SK-N-SH (cell line): Measurements from ENCODE around the gene DECR2. TPM values are rescaled to one million over a fixed set of nuclear protein-coding genes. Genes with fewer than 3 reads are reported as not detected.

Source experiments
- CTCF ChIA-PET: fragments of 300-600, 350-600 bp; formaldehyde crosslinking; extraction: SDS; loops from one replicate; lab custom pipeline; 2021; lab: Yijun Ruan, JAX
- POLR2A ChIA-PET: fragments of 350-600 bp; sonication (Branson Sonifier 250); formaldehyde crosslinking; extraction: SDS; loops from one replicate; lab custom pipeline; 2020; ENCODE audit warnings: antibody characterized with exemption, inconsistent platforms; lab: Yijun Ruan, JAX
- DNase-seq: peaks from one replicate; pipeline ENCODE4 v3.0.0; 2012
- H2AFZ ChIP-seq: fragments of 200-600 bp; sonication (generic); 2 replicates; pipeline ENCODE4 v1.8.1; 2016; ENCODE audit warnings: antibody characterized with exemption, mild to moderate bottlenecking, low read depth
- H3F3A ChIP-seq: fragments of 200-600 bp; sonication (generic); replicated peaks from 2 replicates; pipeline ENCODE3; 2016; ENCODE audit warnings: antibody characterized with exemption, mild to moderate bottlenecking; ENCODE audit not compliant: insufficient read depth
- H3K27ac ChIP-seq, 2 experiments: fragments of 200-500 bp in 1 of 2; fragments of 200-600 bp in 1 of 2; sonication (Bioruptor generic) in 1 of 2; sonication (generic), shearing (Covaris generic) in 1 of 2; 2 replicates each; pipeline versions ENCODE4 v1.5.1 to v1.6.1; 2014 to 2016; ENCODE audit warnings: low read depth in 2 of 2, inconsistent platforms in 1 of 2, low read length in 1 of 2, mild to moderate bottlenecking in 1 of 2, mixed read lengths in 1 of 2
- H3K27me3 ChIP-seq: fragments of 200-600 bp; sonication (generic), shearing (Covaris generic); 2 replicates; pipeline ENCODE4 v1.6.1; 2016; ENCODE audit warnings: mixed run types; ENCODE audit not compliant: insufficient read depth
- H3K36me3 ChIP-seq, 2 experiments: fragments of 200-500 bp in 1 of 2; fragments of 200-600 bp in 1 of 2; sonication (Bioruptor generic) in 1 of 2; sonication (generic) in 1 of 2; replicated peaks in 1 of 2; 2 replicates each; pipeline versions ENCODE3 to v1.5.1; 2014 to 2016; ENCODE audit warnings: low read length in 1 of 2, mild to moderate bottlenecking in 1 of 2; ENCODE audit not compliant: insufficient read depth in 2 of 2, control insufficient read depth in 1 of 2
- H3K4me1 ChIP-seq, 2 experiments: fragments of 200-500 bp in 1 of 2; fragments of 200-600 bp in 1 of 2; sonication (Bioruptor generic) in 1 of 2; sonication (generic), shearing (Covaris generic) in 1 of 2; 2 replicates each; pipeline versions ENCODE4 v1.5.1 to v1.6.1; 2014 to 2016; ENCODE audit warnings: low read depth in 1 of 2, low read length in 1 of 2, mixed run types in 1 of 2; ENCODE audit not compliant: insufficient read depth in 2 of 2, control insufficient read depth in 1 of 2
- H3K4me2 ChIP-seq: fragments of 200-600 bp; sonication (generic), shearing (Covaris generic); 2 replicates; pipeline ENCODE4 v1.6.1; 2017; ENCODE audit warnings: mixed run types
- H3K4me3 ChIP-seq, 2 experiments: fragments of 200-500 bp in 1 of 2; fragments of 200-600 bp in 1 of 2; sonication (Bioruptor generic) in 1 of 2; sonication (generic), shearing (Covaris generic) in 1 of 2; 2 replicates each; pipeline versions ENCODE4 v1.5.1 to v1.8.1; 2014 to 2016; ENCODE audit warnings: low read depth in 2 of 2, inconsistent platforms in 1 of 2, low read length in 1 of 2, mild to moderate bottlenecking in 1 of 2, mixed read lengths in 1 of 2, moderate library complexity in 1 of 2
- H3K79me2 ChIP-seq: fragments of 200-600 bp; sonication (generic); 2 replicates; pipeline ENCODE4 v1.8.1; 2017; ENCODE audit warnings: mild to moderate bottlenecking; ENCODE audit not compliant: insufficient read depth
- H3K9ac ChIP-seq: fragments of 200-600 bp; sonication (generic); 2 replicates; pipeline ENCODE4 v1.6.1; 2017; ENCODE audit warnings: mixed run types
- H3K9me2 ChIP-seq: fragments of 200-600 bp; sonication (generic); 2 replicates; pipeline ENCODE4 v1.6.1; 2017; ENCODE audit warnings: mixed run types
- H3K9me3 ChIP-seq: fragments of 200-600 bp; sonication (generic); 2 replicates; pipeline ENCODE4 v1.6.1; 2017; ENCODE audit warnings: mixed run types, mild to moderate bottlenecking, moderate library complexity
- H4K20me1 ChIP-seq: fragments of 200-600 bp; sonication (generic); 2 replicates; pipeline ENCODE4 v1.6.1; 2017; ENCODE audit warnings: mild to moderate bottlenecking, mixed run types; ENCODE audit not compliant: insufficient read depth
- CHD2 ChIP-seq: fragments of 150-350 bp; IDR thresholded peaks from 2 replicates; pipeline ENCODE4 v1.6.1; 2018; ENCODE audit warnings: low read length; ENCODE audit not compliant: partially characterized antibody
- ELF1 ChIP-seq: IDR thresholded peaks from 2 replicates; pipeline ENCODE4 v1.4.0; 2012
- EP300 ChIP-seq, 2 experiments: IDR thresholded peaks; 2 replicates each; pipeline versions ENCODE4 v1.4.0 to v1.6.1; 2012; ENCODE audit warnings: borderline replicate concordance in 1 of 2, low read depth in 1 of 2, low read length in 1 of 2
- EZH2phosphoT487 ChIP-seq: fragments of 200-600 bp; sonication (generic); IDR thresholded peaks from 2 replicates; pipeline ENCODE4 v1.6.1; 2017; ENCODE audit warnings: low read depth, mixed run types, mild to moderate bottlenecking, antibody characterized with exemption, moderate library complexity, borderline replicate concordance
- FOSL2 ChIP-seq: IDR thresholded peaks from 2 replicates; pipeline ENCODE4 v1.4.0; 2012; ENCODE audit warnings: low read depth, mild to moderate bottlenecking, moderate library complexity, borderline replicate concordance
- FOXJ3 ChIP-seq: sonication (generic); formaldehyde crosslinking; IDR thresholded peaks from 2 replicates; pipeline ENCODE4 v1.5.1; 2020; ENCODE audit warnings: mild to moderate bottlenecking, missing genetic modification reagents
- FOXM1 ChIP-seq: IDR thresholded peaks from 2 replicates; pipeline ENCODE4 v1.4.0; 2012; ENCODE audit warnings: low read depth, mild to moderate bottlenecking
- GABPA ChIP-seq: IDR thresholded peaks from 2 replicates; pipeline ENCODE4 v1.4.0; 2012; ENCODE audit warnings: low read depth, mild to moderate bottlenecking
- GATA2 ChIP-seq: sonication (generic); formaldehyde crosslinking; IDR thresholded peaks from 2 replicates; pipeline ENCODE4 v1.5.0; 2020; ENCODE audit warnings: mild to moderate bottlenecking, missing genetic modification reagents
- JUND ChIP-seq: IDR thresholded peaks from 2 replicates; pipeline ENCODE4 v1.4.0; 2012
- MEF2A ChIP-seq: IDR thresholded peaks from 2 replicates; pipeline ENCODE4 v1.4.0; 2012; ENCODE audit warnings: low read depth, borderline replicate concordance
- POLR2AphosphoS5 ChIP-seq: IDR thresholded peaks from 2 replicates; pipeline ENCODE4 v1.6.1; 2012; ENCODE audit warnings: low read depth, low read length
- RAD21 ChIP-seq: IDR thresholded peaks from 2 replicates; pipeline ENCODE4 v1.6.1; 2012; ENCODE audit warnings: mild to moderate bottlenecking, low read length
- RCOR1 ChIP-seq: fragments of 150-350 bp; IDR thresholded peaks from 2 replicates; pipeline ENCODE4 v1.6.1; 2017; ENCODE audit warnings: antibody characterized with exemption, low read length
- RFX5 ChIP-seq: IDR thresholded peaks from 2 replicates; pipeline ENCODE4 v1.6.1; 2012; ENCODE audit warnings: mild to moderate bottlenecking, improper control_type of control experiment, low read length
- RXRA ChIP-seq: IDR thresholded peaks from 2 replicates; pipeline ENCODE4 v1.4.0; 2012; ENCODE audit warnings: low read depth, mild to moderate bottlenecking, borderline replicate concordance
- TAF1 ChIP-seq: IDR thresholded peaks from 2 replicates; pipeline ENCODE4 v1.6.1; 2012; ENCODE audit warnings: low read depth, mild to moderate bottlenecking, low read length, moderate library complexity, borderline replicate concordance
- TCF12 ChIP-seq: IDR thresholded peaks from 2 replicates; pipeline ENCODE4 v1.4.0; 2012
- TEAD4 ChIP-seq: IDR thresholded peaks from 2 replicates; pipeline ENCODE4 v1.4.0; 2012; ENCODE audit warnings: mild to moderate bottlenecking, borderline replicate concordance; ENCODE audit not compliant: insufficient read depth
- YY1 ChIP-seq: IDR thresholded peaks from 2 replicates; pipeline ENCODE4 v1.4.0; 2012; ENCODE audit warnings: low read depth, mild to moderate bottlenecking
- WGBS: methylation state at CpG from one replicate; pipeline ENCODE4 v1.1.6; 2017; ENCODE audit warnings: low lambda C conversion rate; 5-methylcytosine and 5-hydroxymethylcytosine counted together
- polyA plus RNA-seq, 3 experiments: library from polyadenylated mRNA; depleted of rRNA; stranded (reverse); fragments of >200 nt; gene quantifications; 2 replicates each; pipeline ENCODE4 v1.2.3, GENCODE V29; 2012
- TF ChIP-seq, protein P1 (sequence below): IDR thresholded peaks from 2 replicates; pipeline ENCODE4 v1.4.0; 2012; ENCODE audit warnings: low read depth
- TF ChIP-seq, protein P2 (sequence below): IDR thresholded peaks from 2 replicates; pipeline ENCODE4 v1.4.0; 2012; ENCODE audit warnings: low read depth, borderline replicate concordance
- TF ChIP-seq, protein P3 (sequence below): fragments of 150-350 bp; IDR thresholded peaks from 2 replicates; pipeline ENCODE4 v1.6.1; 2017; ENCODE audit warnings: antibody characterized with exemption, low read length, low read depth, borderline replicate concordance
- TF ChIP-seq, protein P4 (sequence below): IDR thresholded peaks from 2 replicates; pipeline ENCODE4; 2012
- TF ChIP-seq, protein P5 (sequence below): IDR thresholded peaks from 2 replicates; pipeline ENCODE4 v1.6.1; 2012; ENCODE audit warnings: mild to moderate bottlenecking, low read depth, low read length, moderate library complexity

Gene DECR2
- polyA plus RNA-seq, 1 of the 3 experiments (the other 2 are of a cell fraction): 53.0 TPM

DNA sequence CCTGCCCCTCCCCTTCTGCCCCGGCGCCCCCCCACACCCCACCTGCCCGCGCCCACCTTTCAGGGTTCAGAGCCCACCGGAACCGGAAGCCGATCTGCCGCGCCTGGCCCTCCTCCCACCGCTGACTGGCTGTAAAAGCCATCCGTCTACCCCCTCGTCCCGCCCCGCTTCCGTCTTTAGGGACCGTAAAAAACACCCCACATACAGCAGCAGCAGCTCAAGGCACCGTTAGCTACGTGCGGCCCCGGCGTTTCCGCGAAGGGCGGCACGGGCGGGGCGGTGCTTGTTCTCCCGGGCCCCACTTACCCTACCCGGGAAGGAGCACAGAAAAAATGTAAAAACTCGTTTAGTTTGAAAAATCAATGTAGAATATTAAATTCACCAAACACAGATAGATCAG is 31.2 kb upstream of the DECR2 start, which contains the start of gene MRPL28 (continued):
- TF ChIP-seq RFX5 (no peak), ELF1 (peak; percentile 85), YY1 (peak; percentile 58; the same call in 1 of the 2 replicates), FOSL2 (no peak), FOXJ3 (no peak), TEAD4 (no peak), EZH2phosphoT487 (no peak), RXRA (no peak), RCOR1 (no peak), GATA2 (CRISPR knock-in tag) (no peak), POLR2AphosphoS5 (peak; percentile 88; the same call in 1 of the 2 replicates), FOXM1 (no peak), MEF2A (no peak), TAF1 (peak; percentile 35; the same call in 1 of the 2 replicates), TCF12 (no peak; the same call in 1 of the 2 replicates), JUND (no peak), EP300 (IDR thresholded peaks at IDR 0.05; ENCODE audit: borderline replicate concordance in 1 of 2, low read depth in 1 of 2, low read length in 1 of 2) (no peak; a peak in 1 of 4 replicates), CHD2 (peak; percentile 92), GABPA (peak; percentile 91)
- TF ChIP-seq, protein P1, sequence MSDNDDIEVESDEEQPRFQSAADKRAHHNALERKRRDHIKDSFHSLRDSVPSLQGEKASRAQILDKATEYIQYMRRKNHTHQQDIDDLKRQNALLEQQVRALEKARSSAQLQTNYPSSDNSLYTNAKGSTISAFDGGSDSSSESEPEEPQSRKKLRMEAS: peak; percentile 59; the same call in 1 of the 2 replicates
- TF ChIP-seq, protein P2, sequence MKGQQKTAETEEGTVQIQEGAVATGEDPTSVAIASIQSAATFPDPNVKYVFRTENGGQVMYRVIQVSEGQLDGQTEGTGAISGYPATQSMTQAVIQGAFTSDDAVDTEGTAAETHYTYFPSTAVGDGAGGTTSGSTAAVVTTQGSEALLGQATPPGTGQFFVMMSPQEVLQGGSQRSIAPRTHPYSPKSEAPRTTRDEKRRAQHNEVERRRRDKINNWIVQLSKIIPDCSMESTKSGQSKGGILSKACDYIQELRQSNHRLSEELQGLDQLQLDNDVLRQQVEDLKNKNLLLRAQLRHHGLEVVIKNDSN: no peak
- TF ChIP-seq, protein P3, sequence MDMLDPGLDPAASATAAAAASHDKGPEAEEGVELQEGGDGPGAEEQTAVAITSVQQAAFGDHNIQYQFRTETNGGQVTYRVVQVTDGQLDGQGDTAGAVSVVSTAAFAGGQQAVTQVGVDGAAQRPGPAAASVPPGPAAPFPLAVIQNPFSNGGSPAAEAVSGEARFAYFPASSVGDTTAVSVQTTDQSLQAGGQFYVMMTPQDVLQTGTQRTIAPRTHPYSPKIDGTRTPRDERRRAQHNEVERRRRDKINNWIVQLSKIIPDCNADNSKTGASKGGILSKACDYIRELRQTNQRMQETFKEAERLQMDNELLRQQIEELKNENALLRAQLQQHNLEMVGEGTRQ: no peak

DNA sequence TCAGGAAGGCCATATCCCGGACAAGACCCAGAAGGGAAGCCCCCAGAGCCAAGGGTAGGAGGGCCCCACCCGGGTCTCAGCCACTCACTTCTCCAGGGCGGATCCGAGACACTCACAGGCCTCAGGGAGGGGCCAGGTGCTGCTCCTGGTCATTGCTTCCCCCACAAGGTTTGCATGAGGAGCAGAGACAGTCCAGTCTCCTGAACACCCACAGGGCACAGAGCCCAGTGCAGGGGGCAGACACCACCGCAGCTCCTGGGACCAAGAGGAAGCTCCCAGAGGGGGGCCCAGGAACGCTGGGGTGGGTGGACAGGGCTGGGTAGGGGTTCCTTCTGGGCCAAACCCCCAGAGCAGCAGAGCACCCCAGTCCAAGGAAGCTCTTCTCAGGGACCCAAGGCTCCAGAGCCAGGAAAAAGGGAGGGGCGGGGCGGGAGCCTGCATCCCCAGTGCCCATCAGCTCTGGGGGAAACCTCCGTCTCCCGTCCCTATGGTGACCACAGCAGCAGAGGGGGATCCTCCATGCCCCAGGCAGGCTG is 30.6 kb upstream of the DECR2 start:
- no peaks in the 10 kb centered on the region for H3K9me3 ChIP-seq
- no peaks in the 10 kb centered on the region; the same call in 1 of the 2 replicates for H3K79me2 ChIP-seq
- peak overlapping the region; percentile 19 to 84; a peak in 3 of 4 replicates for H3K27ac ChIP-seq
- H4K20me1 ChIP-seq: no peaks in the 10 kb centered on the region
- H3K4me3 ChIP-seq: no peak overlapping the region
- H3K4me2 ChIP-seq: peak overlapping the region; percentile 30; the same call in 1 of the 2 replicates
- H3K4me1 ChIP-seq: peaks cover 8 to 20% of the 10 kb centered on the region in 2 experiments; a peak in 2 of 4 replicates
- peaks cover 9% of the 10 kb centered on the region for H3F3A ChIP-seq
- WGBS: 78% methylated on average over 6 of the region's 10 CpGs
- H3K36me3 ChIP-seq: peaks cover 2 to 60% of the 10 kb centered on the region in 2 experiments
- CTCF ChIA-PET: interaction anchor here (1.1 to 1.9 kb wide), 4 partner anchors 9 to 274 kb away, joined by 4 to 16 read pairs (median 6); no protein-coding TSS in a partner anchor
- H3K27me3 ChIP-seq: no peaks in the 10 kb centered on the region
- DNase-seq: no peak
- H3K9me2 ChIP-seq: no peaks in the 10 kb centered on the region
- H3K9ac ChIP-seq: no peak overlapping the region
- peak overlapping the region; percentile 61 for H2AFZ ChIP-seq
- POLR2A ChIA-PET: interaction anchor here (1.6 kb wide), 1 partner anchor 11 kb away, joined by 4 read pairs; the partner anchor contains the start of gene PGAP6
- TF ChIP-seq RXRA (no peak), YY1 (no peak), EZH2phosphoT487 (no peak), RCOR1 (no peak), POLR2AphosphoS5 (no peak), RAD21 (no peak)
- TF ChIP-seq, protein P4, sequence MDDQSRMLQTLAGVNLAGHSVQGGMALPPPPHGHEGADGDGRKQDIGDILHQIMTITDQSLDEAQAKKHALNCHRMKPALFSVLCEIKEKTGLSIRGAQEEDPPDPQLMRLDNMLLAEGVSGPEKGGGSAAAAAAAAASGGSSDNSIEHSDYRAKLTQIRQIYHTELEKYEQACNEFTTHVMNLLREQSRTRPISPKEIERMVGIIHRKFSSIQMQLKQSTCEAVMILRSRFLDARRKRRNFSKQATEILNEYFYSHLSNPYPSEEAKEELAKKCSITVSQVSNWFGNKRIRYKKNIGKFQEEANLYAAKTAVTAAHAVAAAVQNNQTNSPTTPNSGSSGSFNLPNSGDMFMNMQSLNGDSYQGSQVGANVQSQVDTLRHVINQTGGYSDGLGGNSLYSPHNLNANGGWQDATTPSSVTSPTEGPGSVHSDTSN: no peak
- TF ChIP-seq, protein P1: no peak
- TF ChIP-seq, protein P5, sequence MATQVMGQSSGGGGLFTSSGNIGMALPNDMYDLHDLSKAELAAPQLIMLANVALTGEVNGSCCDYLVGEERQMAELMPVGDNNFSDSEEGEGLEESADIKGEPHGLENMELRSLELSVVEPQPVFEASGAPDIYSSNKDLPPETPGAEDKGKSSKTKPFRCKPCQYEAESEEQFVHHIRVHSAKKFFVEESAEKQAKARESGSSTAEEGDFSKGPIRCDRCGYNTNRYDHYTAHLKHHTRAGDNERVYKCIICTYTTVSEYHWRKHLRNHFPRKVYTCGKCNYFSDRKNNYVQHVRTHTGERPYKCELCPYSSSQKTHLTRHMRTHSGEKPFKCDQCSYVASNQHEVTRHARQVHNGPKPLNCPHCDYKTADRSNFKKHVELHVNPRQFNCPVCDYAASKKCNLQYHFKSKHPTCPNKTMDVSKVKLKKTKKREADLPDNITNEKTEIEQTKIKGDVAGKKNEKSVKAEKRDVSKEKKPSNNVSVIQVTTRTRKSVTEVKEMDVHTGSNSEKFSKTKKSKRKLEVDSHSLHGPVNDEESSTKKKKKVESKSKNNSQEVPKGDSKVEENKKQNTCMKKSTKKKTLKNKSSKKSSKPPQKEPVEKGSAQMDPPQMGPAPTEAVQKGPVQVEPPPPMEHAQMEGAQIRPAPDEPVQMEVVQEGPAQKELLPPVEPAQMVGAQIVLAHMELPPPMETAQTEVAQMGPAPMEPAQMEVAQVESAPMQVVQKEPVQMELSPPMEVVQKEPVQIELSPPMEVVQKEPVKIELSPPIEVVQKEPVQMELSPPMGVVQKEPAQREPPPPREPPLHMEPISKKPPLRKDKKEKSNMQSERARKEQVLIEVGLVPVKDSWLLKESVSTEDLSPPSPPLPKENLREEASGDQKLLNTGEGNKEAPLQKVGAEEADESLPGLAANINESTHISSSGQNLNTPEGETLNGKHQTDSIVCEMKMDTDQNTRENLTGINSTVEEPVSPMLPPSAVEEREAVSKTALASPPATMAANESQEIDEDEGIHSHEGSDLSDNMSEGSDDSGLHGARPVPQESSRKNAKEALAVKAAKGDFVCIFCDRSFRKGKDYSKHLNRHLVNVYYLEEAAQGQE: no peak
